Urinary bladder (tissue), 4 donors: ENCODE data around the gene RAP1GDS1. TPM values are rescaled to one million over a fixed set of nuclear protein-coding genes. Genes with fewer than 3 reads are reported as not detected.
"Not testable (repeated sequence)": the region's sequence is repeated elsewhere in the genome, so short reads cannot be mapped to it uniquely, and the experiment has no call there.

Experiments used
- DNase-seq: peaks from one replicate; pipeline ENCODE4 v3.0.0-alpha.2; 2015; ENCODE audit errors: extremely low spot score
- H3K27ac ChIP-seq: one replicate; pipeline ENCODE4 v1.5.1; 2013; ENCODE audit warnings: low read depth, mild to moderate bottlenecking, moderate library complexity
- H3K36me3 ChIP-seq: one replicate; pipeline ENCODE4 v1.6.1; 2013; ENCODE audit warnings: mild to moderate bottlenecking, moderate library complexity; ENCODE audit not compliant: insufficient read depth
- H3K4me1 ChIP-seq: one replicate; pipeline ENCODE4 v1.6.1; 2013; ENCODE audit warnings: mild to moderate bottlenecking, moderate library complexity; ENCODE audit not compliant: insufficient read depth
- H3K4me3 ChIP-seq: one replicate; pipeline ENCODE4 v1.5.1; 2013; ENCODE audit warnings: low read depth, low read length
- WGBS: extraction: QIAGEN DNeasy Blood & Tissue Kit; methylation state at CpG from one replicate; pipeline ENCODE4 v1.1.7; 2013; 5-methylcytosine and 5-hydroxymethylcytosine counted together
- polyA plus RNA-seq: library from polyadenylated mRNA; stranded (reverse); fragments of 200-250 nt; gene quantifications from one replicate; pipeline ENCODE4 v1.2.3, GENCODE V29; 2013
- total RNA-seq: library from RNA; depleted of rRNA; stranded (reverse); fragments of >200 nt; gene quantifications from one replicate; pipeline ENCODE4 v1.2.3, GENCODE V29; 2014
- donor health status: healthy with polysubstance abuse.
- donor health status: healthy.

Gene RAP1GDS1
- total and polyA plus RNA-seq, 2 donors, result 25.9 to 61.6 TPM

DNA sequence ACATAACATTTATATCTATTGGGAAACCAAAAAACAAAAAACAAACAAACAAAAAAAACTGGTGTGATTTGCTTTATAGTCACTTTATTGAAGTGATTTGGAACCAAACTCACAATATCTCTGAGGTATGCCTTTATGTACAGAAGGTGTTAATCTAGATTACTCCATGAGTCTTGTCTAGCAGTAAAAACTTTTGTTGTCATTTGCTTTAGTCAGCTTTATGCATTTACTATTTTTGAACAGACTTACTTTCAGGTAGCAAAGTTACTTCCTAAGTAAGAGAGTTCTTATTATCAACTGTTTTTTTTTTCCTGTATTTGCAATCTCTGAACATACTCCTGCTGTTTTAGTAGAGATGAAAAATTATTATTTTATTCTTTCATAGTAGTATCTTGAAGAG lies 39.5 kb downstream of the RAP1GDS1 start:
- Histone ChIP-seq H3K27ac (no peak overlapping the region), H3K4me3 (no peak overlapping the region), H3K36me3 (no peaks in the 10 kb centered on the region), H3K4me1 (no peaks in the 10 kb centered on the region)
- no peak for DNase-seq

DNA sequence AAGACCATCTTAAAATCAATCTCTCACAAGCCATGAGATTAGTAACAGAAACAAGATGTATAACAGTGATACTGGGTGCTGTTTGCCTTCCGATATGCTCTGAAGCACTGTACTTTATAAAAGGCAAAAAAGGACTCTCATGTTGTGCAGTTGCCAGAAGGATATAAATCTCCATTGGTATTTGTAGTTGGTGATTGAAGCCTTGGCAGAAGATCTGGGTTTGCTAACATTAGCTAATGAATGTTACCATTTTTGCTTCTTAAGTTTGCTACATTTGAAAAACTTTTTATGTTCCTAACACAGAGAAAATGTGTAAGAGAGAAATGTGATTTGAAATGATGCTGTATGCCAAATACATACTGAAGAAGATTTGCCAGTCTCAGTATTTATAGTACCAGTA lies 44.4 kb downstream of the RAP1GDS1 start:
- no peaks in the 10 kb centered on the region for H3K4me1 ChIP-seq
- no peak overlapping the region for H3K4me3 ChIP-seq
- no peak overlapping the region for H3K27ac ChIP-seq
- no peaks in the 10 kb centered on the region for H3K36me3 ChIP-seq
- WGBS, result 38% methylated on average over 1 of the region's 1 CpG
- DNase-seq, result no peak

DNA sequence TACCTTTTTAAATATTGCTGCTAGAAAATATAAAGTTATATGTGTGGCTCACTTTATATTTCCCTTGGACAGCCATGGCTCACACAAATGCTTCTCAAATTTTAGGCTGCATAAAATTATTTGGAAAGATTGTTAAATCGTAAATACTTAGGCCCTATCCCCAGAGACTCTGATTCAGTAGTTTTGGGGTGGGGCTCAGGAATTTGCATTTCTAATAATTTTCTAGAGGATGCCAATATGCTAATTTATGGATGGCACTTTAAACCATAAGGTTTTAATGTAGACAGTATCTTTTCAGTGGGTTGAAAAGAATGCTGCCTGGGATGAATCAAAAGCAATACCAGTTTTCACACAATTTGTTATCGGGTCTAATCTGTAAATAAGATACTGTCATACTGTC lies 49.7 kb downstream of the RAP1GDS1 start:
- Histone ChIP-seq H3K4me1 (no peaks in the 10 kb centered on the region), H3K27ac (no peak overlapping the region), H3K4me3 (no peak overlapping the region), H3K36me3 (no peaks in the 10 kb centered on the region)
- DNase-seq, result no peak
- 80% methylated on average over 2 of the region's 2 CpGs for WGBS

- 98% methylated on average over 4 of the region's 4 CpGs for WGBS
- H3K27ac ChIP-seq, result no peak overlapping the region
- no peaks in the 10 kb centered on the region for H3K36me3 ChIP-seq
- H3K4me1 ChIP-seq, result no peaks in the 10 kb centered on the region
- no peak for DNase-seq
- H3K4me3 ChIP-seq, result no peak overlapping the region
Measured at GRCh38 chr4:98311656-98312055, 50.5 kb downstream of the RAP1GDS1 start.

DNA sequence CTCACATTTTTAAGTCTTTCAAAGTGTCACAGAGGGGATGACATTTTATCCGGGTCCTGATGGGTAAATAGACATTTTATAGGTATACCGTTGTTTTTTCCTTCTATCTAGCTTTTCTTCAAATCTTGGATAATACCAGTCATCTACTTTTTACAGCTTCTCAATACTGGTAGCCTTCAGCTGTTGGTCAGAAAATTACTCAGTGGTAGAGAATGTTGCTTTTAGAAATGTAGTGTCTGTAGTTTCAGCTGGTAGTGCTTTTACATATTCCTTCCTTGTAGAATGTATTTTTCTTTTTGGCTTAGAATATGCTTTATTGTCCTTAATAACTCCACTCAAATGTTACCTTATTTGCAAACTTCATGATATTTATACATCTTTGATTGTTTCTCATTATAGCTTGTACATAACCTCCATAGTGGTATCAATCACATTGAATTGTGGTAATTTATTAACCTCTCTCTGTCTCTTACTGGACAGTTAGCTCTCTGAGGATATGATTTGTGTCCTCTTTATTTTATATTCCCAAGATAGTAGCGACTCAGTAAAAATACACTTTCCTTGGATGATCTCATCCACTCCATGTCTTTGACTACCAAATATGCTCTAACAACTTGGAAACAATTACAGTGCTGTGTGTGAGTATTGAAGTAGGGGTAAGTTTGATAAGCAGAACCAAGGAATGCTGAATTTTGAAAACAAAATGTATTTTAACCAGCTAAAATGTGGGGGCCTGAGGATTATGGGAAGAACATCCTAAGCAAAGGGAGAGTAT lies 53.8 kb downstream of the RAP1GDS1 start:
- WGBS, result 84% methylated on average over 3 of the region's 3 CpGs
- H3K36me3 ChIP-seq, result no peaks in the 10 kb centered on the region
- H3K4me1 ChIP-seq, result no peaks in the 10 kb centered on the region
- no peak overlapping the region for H3K4me3 ChIP-seq
- no peak overlapping the region for H3K27ac ChIP-seq
- DNase-seq, result no peak

GRCh38 chr4:98318521-98318920 lies 57.3 kb downstream of the RAP1GDS1 start:
- no peak overlapping the region for H3K27ac ChIP-seq
- 71% methylated on average over 2 of the region's 2 CpGs for WGBS
- no peak for DNase-seq

GRCh38 chr4:98319021-98319420 lies 57.8 kb downstream of the RAP1GDS1 start:
- WGBS, result 93% methylated on average over 1 of the region's 1 CpG
- Histone ChIP-seq H3K36me3 (no peaks in the 10 kb centered on the region), H3K4me1 (no peaks in the 10 kb centered on the region), H3K4me3 (no peak overlapping the region), H3K27ac (no peak overlapping the region)
- DNase-seq, result no peak

More at GRCh38 chr4:98318521-98318920, 57.3 kb downstream of the RAP1GDS1 start:
- no peaks in the 10 kb centered on the region for H3K4me1 ChIP-seq
- H3K4me3 ChIP-seq, result no peak overlapping the region
- no peaks in the 10 kb centered on the region for H3K36me3 ChIP-seq

DNA sequence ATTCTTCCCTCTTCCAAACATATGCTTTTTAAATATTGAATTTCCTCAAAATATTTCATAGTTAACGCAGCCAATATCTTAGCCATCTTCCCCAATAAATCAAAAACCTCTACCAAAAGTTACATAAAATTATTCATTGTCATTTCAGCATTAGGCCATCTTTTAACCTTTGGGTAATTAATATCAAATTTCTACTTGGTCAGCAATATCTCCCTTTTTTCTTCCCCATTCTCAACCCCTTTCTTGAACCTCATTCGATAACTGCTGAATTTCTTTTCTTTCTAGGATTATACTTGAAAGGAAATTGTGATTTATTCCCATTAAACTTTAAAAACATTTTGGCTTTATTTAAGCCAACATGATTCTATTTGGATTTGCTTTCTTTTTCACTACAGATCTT lies 65.0 kb downstream of the RAP1GDS1 start:
- H3K36me3 ChIP-seq, result no peaks in the 10 kb centered on the region
- WGBS, result 70% methylated on average over 2 of the region's 2 CpGs
- H3K4me3 ChIP-seq, result no peak overlapping the region
- no peak overlapping the region for H3K27ac ChIP-seq
- no peaks in the 10 kb centered on the region for H3K4me1 ChIP-seq
- no peak for DNase-seq

- DNase-seq, result no peak
- Histone ChIP-seq H3K36me3 (no peaks in the 10 kb centered on the region), H3K4me3 (no peak overlapping the region), H3K4me1 (no peaks in the 10 kb centered on the region), H3K27ac (no peak overlapping the region)
- WGBS, result 98% methylated on average over 1 of the region's 1 CpG
Measured at GRCh38 chr4:98327694-98328093, 66.5 kb downstream of the RAP1GDS1 start.

DNA sequence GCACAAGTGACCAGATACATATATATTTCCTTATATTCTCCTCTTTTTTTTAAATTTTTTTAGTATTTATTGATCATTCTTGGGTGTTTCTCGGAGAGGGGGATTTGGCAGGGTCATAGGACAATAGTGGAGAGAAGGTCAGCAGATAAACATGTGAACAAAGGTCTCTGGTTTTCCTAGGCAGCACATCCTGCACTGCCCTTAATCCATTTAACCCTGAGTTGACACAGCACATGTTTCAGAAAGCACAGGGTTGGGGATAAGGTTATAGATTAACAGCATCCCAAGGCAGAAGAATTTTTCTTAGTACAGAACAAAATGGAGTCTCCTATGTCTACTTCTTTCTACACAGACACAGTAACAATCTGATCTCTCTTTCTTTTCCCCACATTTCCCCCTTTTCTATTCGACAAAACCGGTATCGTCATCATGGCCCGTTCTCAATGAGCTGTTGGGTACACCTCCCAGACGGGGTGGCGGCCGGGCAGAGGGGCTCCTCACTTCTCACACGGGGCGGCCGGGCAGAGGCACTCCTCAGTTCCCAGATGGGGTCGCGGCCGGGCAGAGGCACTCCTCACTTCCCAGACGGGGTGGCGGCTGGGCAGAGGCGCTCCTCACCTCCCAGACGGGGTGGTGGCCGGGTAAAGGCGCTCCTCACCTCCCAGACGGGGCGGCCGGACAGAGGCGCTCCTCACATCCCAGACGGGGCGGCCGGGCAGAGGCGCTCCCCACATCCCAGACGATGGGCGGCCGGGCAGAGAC lies 68.9 kb downstream of the RAP1GDS1 start:
- H3K27ac ChIP-seq, H3K36me3 ChIP-seq, H3K4me3 ChIP-seq, H3K4me1 ChIP-seq, DNase-seq: not testable (repeated sequence)
- 97% methylated on average over 31 of the region's 31 CpGs for WGBS

DNA sequence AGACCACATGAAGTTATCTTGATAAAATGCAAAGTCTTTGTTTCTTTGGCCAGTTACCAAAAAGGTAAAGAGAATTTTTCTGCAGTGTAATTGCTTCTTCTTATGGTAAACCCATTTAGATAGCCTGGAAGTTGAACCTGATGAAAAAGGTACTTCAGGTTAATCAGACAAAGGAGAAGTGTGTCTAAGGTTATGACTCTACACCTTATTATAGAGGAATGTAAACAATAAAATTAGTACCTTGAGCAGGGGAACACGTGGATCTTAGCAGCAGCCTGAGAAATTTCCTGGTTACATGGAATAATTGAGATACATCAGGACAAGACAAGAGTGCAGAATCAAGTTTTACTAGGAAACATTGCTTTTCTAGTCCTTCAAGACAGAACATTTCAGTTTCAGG lies 70.8 kb downstream of the RAP1GDS1 start:
- Histone ChIP-seq H3K27ac (no peak overlapping the region), H3K4me3 (no peak overlapping the region), H3K36me3 (no peaks in the 10 kb centered on the region), H3K4me1 (no peaks in the 10 kb centered on the region)
- DNase-seq, result no peak
- 87% methylated on average over 1 of the region's 1 CpG for WGBS

DNA sequence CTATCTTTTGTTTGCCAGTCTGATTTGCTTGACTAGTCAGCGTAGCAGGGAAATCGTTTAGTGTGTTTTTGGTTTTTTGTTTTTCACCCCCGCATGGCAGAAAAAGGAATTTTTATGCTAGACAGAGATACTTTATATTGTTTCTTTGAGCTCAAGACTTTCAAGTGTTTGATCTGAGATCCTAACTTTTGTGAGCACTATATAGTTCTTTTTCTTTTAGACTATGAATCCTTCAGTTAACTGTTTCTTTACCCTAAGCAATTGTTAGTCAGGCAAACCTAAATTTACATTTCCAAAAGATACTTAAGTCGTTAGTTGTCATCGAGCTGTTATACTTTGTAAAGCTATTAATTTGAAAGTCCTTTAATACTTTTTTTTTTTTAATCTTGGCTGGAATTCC lies 73.3 kb downstream of the RAP1GDS1 start:
- Histone ChIP-seq H3K27ac (no peak overlapping the region), H3K4me1 (no peaks in the 10 kb centered on the region), H3K4me3 (no peak overlapping the region), H3K36me3 (no peaks in the 10 kb centered on the region)
- no peak for DNase-seq
- WGBS, result 82% methylated on average over 5 of the region's 5 CpGs

GRCh38 chr4:98338761-98339438 lies 77.7 kb downstream of the RAP1GDS1 start:
- DNase-seq, result no peak
- H3K4me3 ChIP-seq, result no peak overlapping the region
- no peak overlapping the region for H3K27ac ChIP-seq
- WGBS, result 90% methylated on average over 2 of the region's 2 CpGs
- H3K4me1 ChIP-seq, result no peaks in the 10 kb centered on the region
- no peaks in the 10 kb centered on the region for H3K36me3 ChIP-seq

DNA sequence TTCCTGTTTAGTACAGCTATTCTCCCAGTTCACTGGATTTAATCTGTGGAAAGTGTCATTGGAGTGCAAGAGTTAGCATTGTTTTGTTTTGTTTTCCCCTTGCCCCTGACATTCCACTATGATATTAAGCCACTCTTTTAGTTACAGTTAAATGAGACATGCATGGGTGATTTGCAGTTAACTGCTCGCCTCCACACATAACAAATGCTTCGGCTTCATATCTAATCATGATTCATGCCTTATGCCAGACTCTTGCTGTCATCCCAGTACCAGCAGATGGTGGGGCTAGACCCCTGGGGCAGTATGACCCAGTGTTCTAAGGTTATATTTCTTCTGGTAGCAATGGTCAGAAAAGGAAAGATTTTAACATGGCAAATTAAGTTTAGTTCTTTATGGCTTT lies 80.1 kb downstream of the RAP1GDS1 start:
- 79% methylated on average over 2 of the region's 2 CpGs for WGBS
- no peaks in the 10 kb centered on the region for H3K4me1 ChIP-seq
- no peak overlapping the region for H3K4me3 ChIP-seq
- no peaks in the 10 kb centered on the region for H3K36me3 ChIP-seq
- no peak for DNase-seq
- H3K27ac ChIP-seq, result no peak overlapping the region
